Measurements from ENCODE around the gene RAB30. TPM values are rescaled to one million over a fixed set of nuclear protein-coding genes. Genes with fewer than 3 reads are reported as not detected.

The RAB30 gene
- total and polyA plus RNA-seq, 2 experiments from 2014 or later = 2.5 to 10.2 TPM

DNA sequence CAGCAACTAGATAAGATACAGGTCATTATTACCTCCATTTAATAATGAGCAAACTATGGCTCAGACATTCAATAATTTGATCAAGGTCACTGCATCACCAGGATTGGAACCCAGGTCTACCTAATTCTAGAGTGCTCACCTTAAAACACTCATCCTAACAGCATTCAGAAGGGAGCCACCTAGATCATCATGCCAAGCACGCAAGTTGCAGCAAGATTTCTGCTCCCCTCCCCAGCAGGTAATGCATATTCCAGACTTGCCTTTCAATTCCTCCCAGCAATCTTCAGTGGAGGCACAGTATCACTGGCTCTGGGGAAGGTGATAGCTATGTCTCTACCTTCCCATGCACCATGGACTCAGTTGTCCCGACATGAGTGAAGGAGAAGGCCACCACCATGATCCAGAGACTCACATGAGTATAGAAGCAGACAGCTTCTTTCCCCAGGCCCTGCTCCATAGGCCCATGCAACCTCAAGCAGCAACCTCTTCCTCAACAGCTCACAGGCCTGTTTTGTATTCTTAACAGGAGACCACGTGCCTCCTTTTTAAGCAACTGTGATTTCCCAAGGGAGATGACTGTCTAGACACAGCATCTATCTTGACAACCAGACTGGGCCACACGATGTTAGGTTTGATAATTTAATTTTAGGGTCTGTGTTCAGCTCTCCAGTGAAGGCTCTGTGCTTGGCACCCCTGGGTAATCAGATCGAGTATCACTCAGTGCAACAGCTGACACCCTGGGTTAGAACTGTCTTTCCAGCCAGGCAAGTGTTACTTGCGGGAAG is 36.4 kb downstream of the RAB30 start:
- Histone ChIP-seq H2AFZ (no peak overlapping the region), H3K27me3 (no peaks in the 10 kb centered on the region), H3K9me3 (ENCODE audit: low read depth) (no peaks in the 10 kb centered on the region), H3K27ac (peak overlapping the region; percentile 71), H4K20me1 (ENCODE audit: insufficient read depth, poor library complexity, severe bottlenecking) (no peaks in the 10 kb centered on the region), H3K9me2 (replicated peaks; ENCODE audit: insufficient read depth) (no peaks in the 10 kb centered on the region), H3K36me3 (replicated peaks; ENCODE audit: insufficient read depth, low read depth) (no peaks in the 10 kb centered on the region), H3K4me2 (peak overlapping the region; percentile 61), H3K4me3 (no peak overlapping the region), H3K79me2 (peaks cover 3% of the 10 kb centered on the region), H3K4me1 (ENCODE audit: insufficient read depth) (peaks cover 21% of the 10 kb centered on the region)
- no peak for TF ChIP-seq EZH2 (IDR thresholded peaks at IDR 0.05; ENCODE audit: borderline replicate concordance)
- TF ChIP-seq EZH2phosphoT487 (IDR thresholded peaks at IDR 0.05; ENCODE audit: low read depth, severe bottlenecking, unreplicated experiment) = no peak
- TF ChIP-seq, protein P1, sequence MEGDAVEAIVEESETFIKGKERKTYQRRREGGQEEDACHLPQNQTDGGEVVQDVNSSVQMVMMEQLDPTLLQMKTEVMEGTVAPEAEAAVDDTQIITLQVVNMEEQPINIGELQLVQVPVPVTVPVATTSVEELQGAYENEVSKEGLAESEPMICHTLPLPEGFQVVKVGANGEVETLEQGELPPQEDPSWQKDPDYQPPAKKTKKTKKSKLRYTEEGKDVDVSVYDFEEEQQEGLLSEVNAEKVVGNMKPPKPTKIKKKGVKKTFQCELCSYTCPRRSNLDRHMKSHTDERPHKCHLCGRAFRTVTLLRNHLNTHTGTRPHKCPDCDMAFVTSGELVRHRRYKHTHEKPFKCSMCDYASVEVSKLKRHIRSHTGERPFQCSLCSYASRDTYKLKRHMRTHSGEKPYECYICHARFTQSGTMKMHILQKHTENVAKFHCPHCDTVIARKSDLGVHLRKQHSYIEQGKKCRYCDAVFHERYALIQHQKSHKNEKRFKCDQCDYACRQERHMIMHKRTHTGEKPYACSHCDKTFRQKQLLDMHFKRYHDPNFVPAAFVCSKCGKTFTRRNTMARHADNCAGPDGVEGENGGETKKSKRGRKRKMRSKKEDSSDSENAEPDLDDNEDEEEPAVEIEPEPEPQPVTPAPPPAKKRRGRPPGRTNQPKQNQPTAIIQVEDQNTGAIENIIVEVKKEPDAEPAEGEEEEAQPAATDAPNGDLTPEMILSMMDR (IDR thresholded peaks at IDR 0.05; ENCODE audit: poor library complexity) = no peak
- DNase-seq (ENCODE audit: low spot score) = no peak
- WGBS (ENCODE audit: low lambda C conversion rate, missing lambda C conversion rate) = 80% methylated on average over 6 of the region's 6 CpGs

DNA sequence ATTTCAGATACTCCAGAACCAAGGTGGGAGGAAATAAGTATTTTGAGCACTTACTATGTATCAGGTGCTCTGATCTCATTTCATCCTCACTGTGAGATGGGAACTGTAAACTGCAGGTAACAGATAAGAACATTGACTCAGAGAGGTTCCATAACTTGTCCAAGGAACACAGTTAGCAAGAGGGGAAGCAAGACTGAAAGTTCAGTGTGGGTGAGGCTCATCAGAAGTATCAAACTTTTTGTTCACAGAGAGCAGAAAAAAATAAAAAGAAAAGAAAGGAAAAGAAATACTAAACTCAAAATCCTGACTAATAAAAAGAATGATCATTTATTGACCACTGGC is 37.1 kb downstream of the RAB30 start:
- no peak for TF ChIP-seq EZH2 (IDR thresholded peaks at IDR 0.05; ENCODE audit: borderline replicate concordance)
- TF ChIP-seq EZH2phosphoT487 (IDR thresholded peaks at IDR 0.05; ENCODE audit: low read depth, severe bottlenecking, unreplicated experiment) = no peak
- TF ChIP-seq, protein P1 (IDR thresholded peaks at IDR 0.05; ENCODE audit: poor library complexity) = no peak
- Histone ChIP-seq H3K4me3 (no peak overlapping the region), H3K27ac (peak overlapping the region; percentile 71), H3K36me3 (replicated peaks; ENCODE audit: insufficient read depth, low read depth) (no peaks in the 10 kb centered on the region), H3K9me3 (ENCODE audit: low read depth) (no peaks in the 10 kb centered on the region), H3K79me2 (peaks cover 4% of the 10 kb centered on the region), H3K4me2 (peak overlapping the region; percentile 61), H3K9me2 (replicated peaks; ENCODE audit: insufficient read depth) (no peaks in the 10 kb centered on the region), H3K27me3 (no peaks in the 10 kb centered on the region), H2AFZ (no peak overlapping the region), H4K20me1 (ENCODE audit: insufficient read depth, poor library complexity, severe bottlenecking) (no peaks in the 10 kb centered on the region), H3K4me1 (ENCODE audit: insufficient read depth) (peaks cover 21% of the 10 kb centered on the region)
- no peak for DNase-seq (ENCODE audit: low spot score)

GRCh38 chr11:83033972-83034672 is 37.6 kb downstream of the RAB30 start:
- 5% methylated on average over 6 of the region's 6 CpGs for WGBS (ENCODE audit: low lambda C conversion rate, missing lambda C conversion rate)
- peaks cover 21% of the 10 kb centered on the region for H3K4me1 ChIP-seq (ENCODE audit: insufficient read depth)
- no peaks in the 10 kb centered on the region for H3K27me3 ChIP-seq
- peak overlapping the region; percentile 61 for H3K4me2 ChIP-seq
- H3K9me2 ChIP-seq (replicated peaks; ENCODE audit: insufficient read depth) = no peaks in the 10 kb centered on the region
- H3K27ac ChIP-seq = peak overlapping the region; percentile 71
- TF ChIP-seq, protein P1 (IDR thresholded peaks at IDR 0.05; ENCODE audit: poor library complexity) = no peak
- TF ChIP-seq EZH2 (IDR thresholded peaks at IDR 0.05; ENCODE audit: borderline replicate concordance) (no peak), EZH2phosphoT487 (IDR thresholded peaks at IDR 0.05; ENCODE audit: low read depth, severe bottlenecking, unreplicated experiment) (no peak)
- no peak overlapping the region for H3K4me3 ChIP-seq
- DNase-seq (ENCODE audit: low spot score) = peak; percentile 73
- peak overlapping the region; percentile 14 for H2AFZ ChIP-seq
- no peaks in the 10 kb centered on the region for H4K20me1 ChIP-seq (ENCODE audit: insufficient read depth, poor library complexity, severe bottlenecking)
- H3K9me3 ChIP-seq (ENCODE audit: low read depth) = no peaks in the 10 kb centered on the region
- peaks cover 6% of the 10 kb centered on the region for H3K79me2 ChIP-seq
- H3K36me3 ChIP-seq (replicated peaks; ENCODE audit: insufficient read depth, low read depth) = no peaks in the 10 kb centered on the region

Data from hepatocyte (in vitro differentiated cells).